ENCODE data around the gene CCDC15. TPM values are rescaled to one million over a fixed set of nuclear protein-coding genes. Genes with fewer than 3 reads are reported as not detected.
"Not testable (repeated sequence)": the region's sequence is repeated elsewhere in the genome, so short reads cannot be mapped to it uniquely, and the experiment has no call there.

CCDC15 gene
- polyA plus RNA-seq, 3 donors = 0.43 to 1.7 (median 0.60) TPM

- 71 to 90% (median 87%) methylated on average over 3 of the region's 3 CpGs for whole genome bisulfite sequencing, 3 donors
- no peak overlapping the region for H3K27ac ChIP-seq (ENCODE audit: low read depth, low read length)
Observed at GRCh38 chr11:124937336-124937935, 16.6 kb upstream of the CCDC15 start.

GRCh38 chr11:124938206-124938765, 15.7 kb upstream of the CCDC15 start:
- no peak overlapping the region for H3K27ac ChIP-seq (ENCODE audit: low read depth, low read length)
- 64 to 80% (median 79%) methylated on average over 6 of the region's 6 CpGs for WGBS, 3 donors

GRCh38 chr11:124938970-124939369, 15.0 kb upstream of the CCDC15 start:
- no peak overlapping the region for H3K27ac ChIP-seq (ENCODE audit: low read depth, low read length)
- WGBS, 3 donors = 69 to 72% (median 71%) methylated on average over 6 of the region's 6 CpGs

GRCh38 chr11:124941703-124942102, 12.3 kb upstream of the CCDC15 start:
- WGBS, 3 donors = 75 to 88% methylated on average over 1 of the region's 1 CpG; no CpG with 5 or more reads in 1 of the 3 donors
- no peak overlapping the region for H3K27ac ChIP-seq (ENCODE audit: low read depth, low read length)

- WGBS, 3 donors = 52 to 82% (median 82%) methylated on average over 6 of the region's 6 CpGs
- H3K27ac ChIP-seq (ENCODE audit: low read depth, low read length) = no peak overlapping the region
Observed at GRCh38 chr11:124942466-124943253, 11.3 kb upstream of the CCDC15 start.

- no peak overlapping the region for H3K27ac ChIP-seq (ENCODE audit: low read depth, low read length)
Observed at GRCh38 chr11:124943254-124943616, 10.8 kb upstream of the CCDC15 start.

GRCh38 chr11:124943741-124944140, 10.3 kb upstream of the CCDC15 start:
- WGBS, 3 donors = 18 to 51% (median 51%) methylated on average over 1 of the region's 1 CpG

More at GRCh38 chr11:124943254-124943616, 10.8 kb upstream of the CCDC15 start:
- WGBS, 3 donors = 67 to 75% (median 69%) methylated on average over 5 of the region's 5 CpGs

GRCh38 chr11:124944565-124944964, 9.4 kb upstream of the CCDC15 start:
- WGBS, 3 donors = 69 to 84% (median 81%) methylated on average over 3 of the region's 3 CpGs
- H3K27ac ChIP-seq (ENCODE audit: low read depth, low read length) = no peak overlapping the region

More at GRCh38 chr11:124943741-124944140, 10.3 kb upstream of the CCDC15 start:
- no peak overlapping the region for H3K27ac ChIP-seq (ENCODE audit: low read depth, low read length)

- no peak overlapping the region for H3K27ac ChIP-seq (ENCODE audit: low read depth, low read length)
- WGBS, 3 donors = 74 to 80% (median 78%) methylated on average over 6 of the region's 6 CpGs
Observed at GRCh38 chr11:124945826-124946225, 8.2 kb upstream of the CCDC15 start.

- no peak overlapping the region for H3K27ac ChIP-seq (ENCODE audit: low read depth, low read length)
- WGBS, 3 donors = 54 to 75% (median 58%) methylated on average over 2 of the region's 2 CpGs
Observed at GRCh38 chr11:124946735-124947141, 7.3 kb upstream of the CCDC15 start.

GRCh38 chr11:124950601-124951330, 3.2 kb upstream of the CCDC15 start:
- H3K27ac ChIP-seq (ENCODE audit: low read depth, low read length) = no peak overlapping the region

GRCh38 chr11:124951341-124951740, 2.7 kb upstream of the CCDC15 start:
- H3K27ac ChIP-seq (ENCODE audit: low read depth, low read length) = no peak overlapping the region
- WGBS, 3 donors = 72 to 91% (median 88%) methylated on average over 3 of the region's 3 CpGs

- no peak overlapping the region for H3K27ac ChIP-seq (ENCODE audit: low read depth, low read length)
- 23 to 35% (median 33%) methylated on average over 6 of the region's 6 CpGs for WGBS, 3 donors
Observed at GRCh38 chr11:124954590-124954955, 571 bp downstream of the CCDC15 start.

- H3K27ac ChIP-seq (ENCODE audit: low read depth, low read length) = no peak overlapping the region
Observed at GRCh38 chr11:124955035-124955434, 1.0 kb downstream of the CCDC15 start.

- WGBS, 3 donors = 18 to 21% (median 20%) methylated on average over 5 of the region's 5 CpGs
- H3K27ac ChIP-seq (ENCODE audit: low read depth, low read length) = no peak overlapping the region
Observed at GRCh38 chr11:124961972-124962609, 8.1 kb downstream of the CCDC15 start.

GRCh38 chr11:124968197-124968596, 14.2 kb downstream of the CCDC15 start:
- whole genome bisulfite sequencing, 3 donors = 87 to 88% (median 87%) methylated on average over 13 of the region's 13 CpGs
- not testable (repeated sequence) for H3K27ac ChIP-seq (ENCODE audit: low read depth, low read length)

- H3K27ac ChIP-seq (ENCODE audit: low read depth, low read length) = no peak overlapping the region
- WGBS, 3 donors = 79 to 83% (median 80%) methylated on average over 2 of the region's 2 CpGs
Observed at GRCh38 chr11:124970925-124971324, 16.9 kb downstream of the CCDC15 start.

GRCh38 chr11:124971810-124972209, 17.8 kb downstream of the CCDC15 start:
- WGBS, 3 donors = 78 to 96% (median 91%) methylated on average over 2 of the region's 2 CpGs

GRCh38 chr11:124976531-124976930, 22.5 kb downstream of the CCDC15 start:
- 90 to 94% (median 90%) methylated on average over 3 of the region's 3 CpGs for WGBS, 3 donors
- no peak overlapping the region for H3K27ac ChIP-seq (ENCODE audit: low read depth, low read length)

More at GRCh38 chr11:124971810-124972209, 17.8 kb downstream of the CCDC15 start:
- H3K27ac ChIP-seq (ENCODE audit: low read depth, low read length) = no peak overlapping the region

Data from adipose tissue (tissue), 3 donors.